Stimulated activated naive B cell treated with anti-CD40 and anti-IgM and Interleukin-4, amounts not matched to agents 10 μg/mL and 1 μg/mL and 100 μg/mL, for 72 hours (primary cell): ENCODE results near the gene LIME1.
"Not testable (repeated sequence)": the region's sequence is repeated elsewhere in the genome, so short reads cannot be mapped to it uniquely, and the experiment has no call there.

Source experiments
- ATAC-seq, 2 donors: fragments of 150-1000 bp; cut with Tn5 transposase; replicated peaks; 2 replicates each; pipeline ENCODE4 v1.10.0; 2021; ENCODE audit warnings: moderate library complexity in 1 of 2
- DNase-seq: peaks from one replicate; pipeline ENCODE4 v3.0.0; 2021
- H3K27ac Mint-ChIP-seq: one replicate; pipeline ENCODE4 v1.8.0; 2022; ENCODE audit warnings: mild to moderate bottlenecking, mixed read lengths
- H3K27me3 Mint-ChIP-seq, 2 donors: one replicate each; pipeline ENCODE4 v1.8.0; 2022; ENCODE audit warnings: mixed read lengths in 2 of 2
- H3K36me3 Mint-ChIP-seq, 2 donors: one replicate each; pipeline ENCODE4 v1.8.0; 2022; ENCODE audit warnings: mixed read lengths in 2 of 2, mild to moderate bottlenecking in 1 of 2
- H3K4me1 Mint-ChIP-seq, 2 donors: one replicate each; pipeline ENCODE4 v1.8.0; 2022; ENCODE audit warnings: mixed read lengths in 2 of 2, mild to moderate bottlenecking in 1 of 2
- H3K4me3 Mint-ChIP-seq, 2 donors: one replicate each; pipeline ENCODE4 v1.8.0; 2022; ENCODE audit warnings: mild to moderate bottlenecking in 2 of 2, mixed read lengths in 2 of 2, moderate library complexity in 1 of 2
- H3K9me3 Mint-ChIP-seq, 2 donors: one replicate each; pipeline ENCODE4 v1.8.0; 2022; ENCODE audit warnings: mixed read lengths in 2 of 2, mild to moderate bottlenecking in 1 of 2

LIME1 gene

GRCh38 chr20:63709149-63709527, 27.3 kb upstream of the LIME1 start:
- ATAC-seq (no peak), DNase-seq (no peak)
- H3K4me1 Mint-ChIP-seq = peaks cover 33 to 57% of the 10 kb centered on the region in 2 donors
- peaks cover 3 to 4% of the 10 kb centered on the region in 2 donors for H3K9me3 Mint-ChIP-seq
- H3K36me3 Mint-ChIP-seq = peaks cover 43 to 57% of the 10 kb centered on the region in 2 donors
- peak overlapping the region; percentile 91 to 92 for H3K4me3 Mint-ChIP-seq
- H3K27ac Mint-ChIP-seq = no peak overlapping the region
- no peaks in the 10 kb centered on the region for H3K27me3 Mint-ChIP-seq

GRCh38 chr20:63711085-63711645, 25.3 kb upstream of the LIME1 start:
- no peaks in the 10 kb centered on the region for H3K27me3 Mint-ChIP-seq
- H3K4me3 Mint-ChIP-seq = no peak overlapping the region
- no peak for DNase-seq
- peaks cover 54 to 60% of the 10 kb centered on the region in 2 donors for H3K36me3 Mint-ChIP-seq
- peaks cover 4 to 9% of the 10 kb centered on the region in 2 donors for H3K9me3 Mint-ChIP-seq
- ATAC-seq = no peak
- peaks cover 34 to 54% of the 10 kb centered on the region in 2 donors for H3K4me1 Mint-ChIP-seq
- peak overlapping the region; percentile 20 for H3K27ac Mint-ChIP-seq

- no peak for DNase-seq
- Mint-ChIP-seq H3K4me3 (no peak overlapping the region), H3K4me1 (peaks cover 28 to 50% of the 10 kb centered on the region in 2 donors), H3K36me3 (peaks cover 62 to 63% of the 10 kb centered on the region in 2 donors), H3K9me3 (peaks cover 4 to 11% of the 10 kb centered on the region in 2 donors), H3K27me3 (no peaks in the 10 kb centered on the region), H3K27ac (no peak overlapping the region)
- no peak for ATAC-seq
These were observed 24.3 kb upstream of the LIME1 start for GRCh38 chr20:63712191-63712590.

- H3K4me1 Mint-ChIP-seq = peaks cover 19 to 39% of the 10 kb centered on the region in 2 donors
- DNase-seq (no peak), ATAC-seq (no peak)
- H3K27me3 Mint-ChIP-seq = no peaks in the 10 kb centered on the region
- peaks cover 4 to 17% of the 10 kb centered on the region in 2 donors for H3K9me3 Mint-ChIP-seq
- no peak overlapping the region for H3K27ac Mint-ChIP-seq
- peaks cover 80 to 81% of the 10 kb centered on the region in 2 donors for H3K36me3 Mint-ChIP-seq
- H3K4me3 Mint-ChIP-seq = no peak overlapping the region
These were observed 21.6 kb upstream of the LIME1 start for GRCh38 chr20:63714858-63715257.

GRCh38 chr20:63718996-63719395, 17.5 kb upstream of the LIME1 start:
- peak overlapping the region; percentile 37 for H3K27ac Mint-ChIP-seq

GRCh38 chr20:63722967-63723622, 13.4 kb upstream of the LIME1 start:
- peaks cover 7 to 22% of the 10 kb centered on the region in 2 donors for H3K4me1 Mint-ChIP-seq
- not testable (repeated sequence) for ATAC-seq, DNase-seq, H3K4me3 Mint-ChIP-seq, H3K27me3 Mint-ChIP-seq
- H3K36me3 Mint-ChIP-seq = peaks cover 57 to 64% of the 10 kb centered on the region in 2 donors
- H3K9me3 Mint-ChIP-seq = peaks cover 3 to 11% of the 10 kb centered on the region in 2 donors
- H3K27ac Mint-ChIP-seq = peak overlapping the region; percentile 7

More at GRCh38 chr20:63718996-63719395, 17.5 kb upstream of the LIME1 start:
- H3K27me3 Mint-ChIP-seq = no peaks in the 10 kb centered on the region
- no peak overlapping the region for H3K4me3 Mint-ChIP-seq
- H3K9me3 Mint-ChIP-seq = peaks cover 0 to 14% of the 10 kb centered on the region in 2 donors
- ATAC-seq = no peak
- no peak for DNase-seq
- peaks cover 10 to 21% of the 10 kb centered on the region in 2 donors for H3K4me1 Mint-ChIP-seq
- peaks cover 71 to 74% of the 10 kb centered on the region in 2 donors for H3K36me3 Mint-ChIP-seq

GRCh38 chr20:63730189-63730733, 6.2 kb upstream of the LIME1 start:
- H3K4me1 Mint-ChIP-seq = peaks cover 22 to 36% of the 10 kb centered on the region in 2 donors
- H3K27ac Mint-ChIP-seq, ATAC-seq: not testable (repeated sequence)

GRCh38 chr20:63731410-63731809, 5.1 kb upstream of the LIME1 start:
- DNase-seq (no peak), ATAC-seq (no peak)
- H3K4me1 Mint-ChIP-seq = peaks cover 29 to 47% of the 10 kb centered on the region in 2 donors
- H3K9me3 Mint-ChIP-seq = no peaks in the 10 kb centered on the region
- no peak overlapping the region for H3K27ac Mint-ChIP-seq
- peaks cover 35 to 48% of the 10 kb centered on the region in 2 donors for H3K36me3 Mint-ChIP-seq
- no peaks in the 10 kb centered on the region for H3K27me3 Mint-ChIP-seq
- no peak overlapping the region for H3K4me3 Mint-ChIP-seq

More at GRCh38 chr20:63730189-63730733, 6.2 kb upstream of the LIME1 start:
- not testable (repeated sequence) for H3K27me3 Mint-ChIP-seq, H3K9me3 Mint-ChIP-seq, H3K4me3 Mint-ChIP-seq, DNase-seq
- H3K36me3 Mint-ChIP-seq = peaks cover 33 to 45% of the 10 kb centered on the region in 2 donors

GRCh38 chr20:63732118-63733095, 4.1 kb upstream of the LIME1 start:
- ATAC-seq (no peak), DNase-seq (no peak)
- H3K27ac Mint-ChIP-seq = no peak overlapping the region
- peaks cover 34 to 48% of the 10 kb centered on the region in 2 donors for H3K4me1 Mint-ChIP-seq
- peaks cover 28 to 41% of the 10 kb centered on the region in 2 donors for H3K36me3 Mint-ChIP-seq
- H3K4me3 Mint-ChIP-seq = no peak overlapping the region
- H3K27me3 Mint-ChIP-seq = no peaks in the 10 kb centered on the region
- H3K9me3 Mint-ChIP-seq = no peaks in the 10 kb centered on the region

- ATAC-seq (no peak), DNase-seq (no peak)
- peaks cover 34 to 44% of the 10 kb centered on the region in 2 donors for H3K4me1 Mint-ChIP-seq
- H3K27ac Mint-ChIP-seq = no peak overlapping the region
- H3K4me3 Mint-ChIP-seq = no peak overlapping the region
- H3K9me3 Mint-ChIP-seq = no peaks in the 10 kb centered on the region
- no peaks in the 10 kb centered on the region for H3K27me3 Mint-ChIP-seq
- H3K36me3 Mint-ChIP-seq = peaks cover 28 to 41% of the 10 kb centered on the region in 2 donors
These were observed 3.3 kb upstream of the LIME1 start for GRCh38 chr20:63733117-63733516.

- Mint-ChIP-seq H3K27me3 (no peaks in the 10 kb centered on the region), H3K27ac (no peak overlapping the region), H3K4me1 (peaks cover 33 to 44% of the 10 kb centered on the region in 2 donors), H3K36me3 (peaks cover 24 to 36% of the 10 kb centered on the region in 2 donors), H3K9me3 (no peaks in the 10 kb centered on the region), H3K4me3 (no peak overlapping the region)
- no peak for DNase-seq
- no peak for ATAC-seq
These were observed 2.8 kb upstream of the LIME1 start for GRCh38 chr20:63733579-63734081.

GRCh38 chr20:63734111-63734945, 2.1 kb upstream of the LIME1 start:
- peaks cover 24 to 32% of the 10 kb centered on the region in 2 donors for H3K36me3 Mint-ChIP-seq
- H3K9me3 Mint-ChIP-seq = no peaks in the 10 kb centered on the region
- DNase-seq (no peak), ATAC-seq (no peak)
- no peaks in the 10 kb centered on the region for H3K27me3 Mint-ChIP-seq
- H3K27ac Mint-ChIP-seq = peak overlapping the region; percentile 73
- peaks cover 29 to 40% of the 10 kb centered on the region in 2 donors for H3K4me1 Mint-ChIP-seq
- no peak overlapping the region for H3K4me3 Mint-ChIP-seq
